Measurements from ENCODE around the gene ZNF670.

DNA sequence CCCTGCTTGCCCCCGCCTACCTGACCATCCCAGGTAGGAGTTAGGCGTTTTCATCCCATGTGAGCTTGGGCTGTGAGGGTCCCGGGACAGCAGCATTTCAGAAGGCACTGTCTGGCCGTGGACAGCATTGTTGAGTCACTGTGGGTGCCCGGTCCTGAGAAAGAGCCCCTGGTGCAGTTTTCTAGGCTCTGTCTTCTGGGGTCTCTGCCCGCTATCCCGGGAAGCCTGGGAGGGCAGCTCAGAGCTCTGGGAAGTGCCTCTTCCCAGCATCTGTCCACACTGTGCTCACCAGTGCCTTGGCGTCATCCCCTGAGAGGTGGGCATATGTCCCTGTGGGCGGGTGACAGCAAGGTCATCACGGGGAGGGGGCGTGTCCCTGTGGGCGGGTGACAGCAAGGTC, 36.9 kb upstream of the ZNF670 start:
- TF ChIP-seq, protein P1, sequence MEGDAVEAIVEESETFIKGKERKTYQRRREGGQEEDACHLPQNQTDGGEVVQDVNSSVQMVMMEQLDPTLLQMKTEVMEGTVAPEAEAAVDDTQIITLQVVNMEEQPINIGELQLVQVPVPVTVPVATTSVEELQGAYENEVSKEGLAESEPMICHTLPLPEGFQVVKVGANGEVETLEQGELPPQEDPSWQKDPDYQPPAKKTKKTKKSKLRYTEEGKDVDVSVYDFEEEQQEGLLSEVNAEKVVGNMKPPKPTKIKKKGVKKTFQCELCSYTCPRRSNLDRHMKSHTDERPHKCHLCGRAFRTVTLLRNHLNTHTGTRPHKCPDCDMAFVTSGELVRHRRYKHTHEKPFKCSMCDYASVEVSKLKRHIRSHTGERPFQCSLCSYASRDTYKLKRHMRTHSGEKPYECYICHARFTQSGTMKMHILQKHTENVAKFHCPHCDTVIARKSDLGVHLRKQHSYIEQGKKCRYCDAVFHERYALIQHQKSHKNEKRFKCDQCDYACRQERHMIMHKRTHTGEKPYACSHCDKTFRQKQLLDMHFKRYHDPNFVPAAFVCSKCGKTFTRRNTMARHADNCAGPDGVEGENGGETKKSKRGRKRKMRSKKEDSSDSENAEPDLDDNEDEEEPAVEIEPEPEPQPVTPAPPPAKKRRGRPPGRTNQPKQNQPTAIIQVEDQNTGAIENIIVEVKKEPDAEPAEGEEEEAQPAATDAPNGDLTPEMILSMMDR (IDR thresholded peaks at IDR 0.05) = no peak
- no peak for TF ChIP-seq ZFX (IDR thresholded peaks at IDR 0.05; ENCODE audit: borderline replicate concordance)
